OCI-LY1 (cell line): Measurements from ENCODE around the gene TUBA1C.

Experiments
- H2AFZ ChIP-seq: fragments of 200-600 bp; sonication (generic), shearing (Covaris generic); 2 replicates; pipeline ENCODE4 v1.6.0; 2014; ENCODE audit warnings: antibody characterized with exemption, mild to moderate bottlenecking, low read length
- H3F3A ChIP-seq: fragments of 200-600 bp; sonication (generic), shearing (Covaris generic); 2 replicates; pipeline ENCODE4 v1.6.0; 2014; ENCODE audit warnings: mild to moderate bottlenecking, antibody characterized with exemption, low read length, moderate library complexity; ENCODE audit not compliant: insufficient read depth
- H3K27ac ChIP-seq: fragments of 200-600 bp; sonication (generic); 2 replicates; pipeline ENCODE4 v1.5.1; 2014; ENCODE audit warnings: low read length, mixed run types, mild to moderate bottlenecking, low read depth; ENCODE audit not compliant: poor library complexity, severe bottlenecking
- H3K27me3 ChIP-seq: fragments of 200-600 bp; sonication (generic); 2 replicates; pipeline ENCODE4 v1.6.0; 2014; ENCODE audit warnings: antibody characterized with exemption, mild to moderate bottlenecking, low read length, moderate library complexity; ENCODE audit not compliant: insufficient read depth
- H3K36me3 ChIP-seq: fragments of 200-600 bp; sonication (generic); 2 replicates; pipeline ENCODE4 v1.6.1; 2014; ENCODE audit warnings: mild to moderate bottlenecking, antibody characterized with exemption, low read length, moderate library complexity, mixed read lengths; ENCODE audit not compliant: insufficient read depth
- H3K4me1 ChIP-seq: fragments of 200-600 bp; sonication (generic); 2 replicates; pipeline ENCODE4 v1.5.1; 2014; ENCODE audit warnings: mild to moderate bottlenecking, low read length, moderate library complexity; ENCODE audit not compliant: insufficient read depth, severe bottlenecking
- H3K4me2 ChIP-seq: fragments of 200-600 bp; sonication (generic), shearing (Covaris generic); 2 replicates; pipeline ENCODE4 v1.6.1; 2014; ENCODE audit warnings: low read length
- H3K4me3 ChIP-seq: fragments of 200-600 bp; sonication (generic); 2 replicates; pipeline ENCODE4 v1.5.1; 2014; ENCODE audit warnings: low read length, low read depth, mild to moderate bottlenecking, mixed read lengths; ENCODE audit not compliant: poor library complexity, severe bottlenecking
- H3K79me2 ChIP-seq: fragments of 200-600 bp; shearing (Covaris generic); 2 replicates; pipeline ENCODE4 v1.6.1; 2016; ENCODE audit warnings: mixed run types, low read length, mixed read lengths; ENCODE audit not compliant: insufficient read depth
- H3K9ac ChIP-seq: fragments of 200-600 bp; sonication (generic), shearing (Covaris generic); 2 replicates; pipeline ENCODE4 v1.6.1; 2014; ENCODE audit warnings: mild to moderate bottlenecking, low read length, mixed read lengths
- H3K9me2 ChIP-seq: fragments of 200-600 bp; sonication (generic), shearing (Covaris generic); 2 replicates; pipeline ENCODE4 v1.6.1; 2014; ENCODE audit warnings: low read depth, mild to moderate bottlenecking, low read length, mixed read lengths
- H3K9me3 ChIP-seq: fragments of 200-600 bp; shearing (Covaris generic); 2 replicates; pipeline ENCODE4 v1.6.1; 2014; ENCODE audit warnings: low read length, mixed read lengths
- H4K20me1 ChIP-seq: fragments of 200-600 bp; sonication (generic), shearing (Covaris generic); 2 replicates; pipeline ENCODE4 v1.6.0; 2016; ENCODE audit warnings: mild to moderate bottlenecking, low read length; ENCODE audit not compliant: insufficient read depth
- EZH2 ChIP-seq: fragments of 200-600 bp; sonication (generic), shearing (Covaris generic); IDR thresholded peaks from 2 replicates; pipeline ENCODE4 v1.8.0; 2017; ENCODE audit warnings: borderline replicate concordance, mixed run types, mild to moderate bottlenecking, antibody characterized with exemption, low read length, moderate library complexity, mixed read lengths
- TF ChIP-seq, protein P1 (sequence below): fragments of 200-600 bp; sonication (generic), shearing (Covaris generic); IDR thresholded peaks from 2 replicates; pipeline ENCODE4 v1.5.1; 2017; ENCODE audit warnings: mild to moderate bottlenecking, antibody characterized with exemption, low read length, moderate library complexity, mixed read lengths

The TUBA1C gene

DNA sequence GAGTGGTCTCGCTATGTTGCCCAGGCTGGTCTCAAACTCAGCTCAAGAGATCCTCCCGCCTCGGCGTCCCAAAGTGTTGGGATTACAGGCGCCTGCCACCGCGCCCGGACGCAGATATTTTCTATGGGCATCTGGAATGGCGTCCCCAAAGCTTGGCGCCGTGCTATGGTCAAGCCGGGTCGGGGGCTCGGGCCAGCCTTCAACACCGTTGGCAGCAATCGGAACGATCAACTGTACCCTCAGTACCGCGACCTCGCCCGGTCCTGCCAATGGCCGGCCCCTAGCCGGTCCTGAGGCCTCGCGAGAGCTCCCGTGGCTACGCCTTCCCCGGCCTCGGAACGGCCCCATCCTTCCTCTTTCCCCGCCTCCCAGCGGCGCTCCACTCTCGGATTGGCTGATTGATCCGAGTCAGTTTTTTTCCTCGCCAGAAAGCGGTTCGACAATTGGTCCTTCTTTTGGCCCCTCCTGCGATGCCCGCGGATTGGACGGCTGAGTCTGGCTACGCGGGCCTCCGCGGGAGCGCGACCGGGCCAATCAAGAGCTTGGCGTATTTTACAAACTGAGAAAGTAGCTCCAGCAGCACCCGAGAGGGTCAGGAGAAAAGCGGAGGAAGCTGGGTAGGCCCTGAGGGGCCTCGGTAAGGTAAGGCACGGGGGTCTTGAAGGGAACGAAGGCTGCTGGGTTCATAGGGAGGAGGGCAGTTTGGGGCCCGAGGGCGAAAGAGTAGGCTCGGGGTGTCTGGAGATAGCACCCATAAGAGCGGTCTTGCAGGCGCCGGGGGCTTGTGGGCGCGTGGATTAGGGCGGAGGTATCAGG lies 58.0 kb downstream of the TUBA1C start, which contains the start of gene TROAP:
Gene TROAP, plus strand, starts transcription at position 548 of the 816 bp plus-strand sequence. CDS start 354 bp downstream, outside the sequence.
- H3K79me2 ChIP-seq = peaks cover 7% of the 10 kb centered on the region; the same call in 1 of the 2 replicates
- H3K9me3 ChIP-seq = no peaks in the 10 kb centered on the region
- peaks cover 20% of the 10 kb centered on the region for H3K4me1 ChIP-seq
- H3K27ac ChIP-seq = peak within 1 kb of the TSS; percentile 55
- H3K9me2 ChIP-seq = no peaks in the 10 kb centered on the region
- H3K4me2 ChIP-seq = peak within 1 kb of the TSS; percentile 100
- H3F3A ChIP-seq = no peaks in the 10 kb centered on the region
- H4K20me1 ChIP-seq = no peaks in the 10 kb centered on the region
- H3K4me3 ChIP-seq = peak within 1 kb of the TSS; percentile 94
- no peaks in the 10 kb centered on the region for H3K27me3 ChIP-seq
- H3K9ac ChIP-seq = peak within 1 kb of the TSS; percentile 95
- TF ChIP-seq, protein P1, sequence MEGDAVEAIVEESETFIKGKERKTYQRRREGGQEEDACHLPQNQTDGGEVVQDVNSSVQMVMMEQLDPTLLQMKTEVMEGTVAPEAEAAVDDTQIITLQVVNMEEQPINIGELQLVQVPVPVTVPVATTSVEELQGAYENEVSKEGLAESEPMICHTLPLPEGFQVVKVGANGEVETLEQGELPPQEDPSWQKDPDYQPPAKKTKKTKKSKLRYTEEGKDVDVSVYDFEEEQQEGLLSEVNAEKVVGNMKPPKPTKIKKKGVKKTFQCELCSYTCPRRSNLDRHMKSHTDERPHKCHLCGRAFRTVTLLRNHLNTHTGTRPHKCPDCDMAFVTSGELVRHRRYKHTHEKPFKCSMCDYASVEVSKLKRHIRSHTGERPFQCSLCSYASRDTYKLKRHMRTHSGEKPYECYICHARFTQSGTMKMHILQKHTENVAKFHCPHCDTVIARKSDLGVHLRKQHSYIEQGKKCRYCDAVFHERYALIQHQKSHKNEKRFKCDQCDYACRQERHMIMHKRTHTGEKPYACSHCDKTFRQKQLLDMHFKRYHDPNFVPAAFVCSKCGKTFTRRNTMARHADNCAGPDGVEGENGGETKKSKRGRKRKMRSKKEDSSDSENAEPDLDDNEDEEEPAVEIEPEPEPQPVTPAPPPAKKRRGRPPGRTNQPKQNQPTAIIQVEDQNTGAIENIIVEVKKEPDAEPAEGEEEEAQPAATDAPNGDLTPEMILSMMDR = no peak
- no peak for TF ChIP-seq EZH2
- H2AFZ ChIP-seq = peak within 1 kb of the TSS; percentile 85; the same call in 1 of the 2 replicates
- peaks cover 38% of the 10 kb centered on the region for H3K36me3 ChIP-seq

DNA sequence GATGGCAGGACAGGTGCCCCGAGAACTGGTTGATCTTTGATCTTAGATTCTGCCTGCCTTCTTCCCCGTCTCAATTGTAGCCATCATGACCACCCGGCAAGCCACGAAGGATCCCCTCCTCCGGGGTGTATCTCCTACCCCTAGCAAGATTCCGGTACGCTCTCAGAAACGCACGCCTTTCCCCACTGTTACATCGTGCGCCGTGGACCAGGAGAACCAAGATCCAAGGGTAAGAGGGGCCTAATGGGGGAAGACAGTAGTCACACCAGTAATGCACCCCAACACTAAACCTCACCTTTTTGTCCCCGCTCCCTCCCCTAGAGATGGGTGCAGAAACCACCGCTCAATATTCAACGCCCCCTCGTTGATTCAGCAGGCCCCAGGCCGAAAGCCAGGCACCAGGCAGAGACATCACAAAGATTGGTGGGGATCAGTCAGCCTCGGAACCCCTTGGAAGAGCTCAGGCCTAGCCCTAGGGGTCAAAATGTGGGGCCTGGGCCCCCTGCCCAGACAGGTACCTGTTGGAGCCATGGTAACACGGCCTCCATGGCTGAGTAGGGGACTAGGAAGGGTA lies 58.7 kb downstream of the TUBA1C start:
- H3K27ac ChIP-seq = peak overlapping the region; percentile 55
- H2AFZ ChIP-seq = peak overlapping the region; percentile 80; the same call in 1 of the 2 replicates
- H3K4me2 ChIP-seq = peak overlapping the region; percentile 100
- no peaks in the 10 kb centered on the region for H4K20me1 ChIP-seq
- H3K9ac ChIP-seq = peak overlapping the region; percentile 95
- peaks cover 7% of the 10 kb centered on the region; the same call in 1 of the 2 replicates for H3K79me2 ChIP-seq
- H3K4me1 ChIP-seq = peaks cover 20% of the 10 kb centered on the region
- H3K9me2 ChIP-seq = no peaks in the 10 kb centered on the region
- no peaks in the 10 kb centered on the region for H3K9me3 ChIP-seq
- H3K27me3 ChIP-seq = no peaks in the 10 kb centered on the region
- no peak for TF ChIP-seq EZH2
- TF ChIP-seq, protein P1 = no peak
- H3K4me3 ChIP-seq = peak overlapping the region; percentile 94
- peaks cover 42% of the 10 kb centered on the region for H3K36me3 ChIP-seq
- H3F3A ChIP-seq = no peaks in the 10 kb centered on the region
